K562 (cell line): ENCODE measurements around the gene BCL2L15. TPM values are rescaled to one million over a fixed set of nuclear protein-coding genes. Genes with fewer than 3 reads are reported as not detected.

Experiments used
- ATF1 ChIP-seq, 2 experiments: fragments of 450-650 bp in 1 of 2; IDR thresholded peaks; 2 replicates each; pipeline ENCODE4 v1.6.1; 2016; ENCODE audit warnings: missing compliant biosample characterization in 1 of 2, missing genetic modification characterization in 1 of 2
- ATF4 ChIP-seq: fragments of 450-650 bp; formaldehyde crosslinking; IDR thresholded peaks from 2 replicates; pipeline ENCODE4 v1.4.0; 2022; ENCODE audit warnings: mild to moderate bottlenecking, moderate library complexity
- BCOR ChIP-seq: fragments of 450-650 bp; IDR thresholded peaks from 2 replicates; pipeline ENCODE4 v1.6.1; 2016
- CUX1 ChIP-seq: fragments of 200-800 bp; sonication (Bioruptor generic); IDR thresholded peaks from 2 replicates; pipeline ENCODE4 v1.6.1; 2016; ENCODE audit warnings: missing genetic modification characterization, missing compliant biosample characterization
- E2F3 ChIP-seq: fragments of 250-450 bp; sonication (Bioruptor Pico); IDR thresholded peaks from 2 replicates; pipeline ENCODE4 v1.4.0; 2020; ENCODE audit warnings: mild to moderate bottlenecking
- HEY1 ChIP-seq: fragments of 250-450 bp; sonication (Bioruptor Pico); IDR thresholded peaks from 2 replicates; pipeline ENCODE4 v1.5.0; 2020; ENCODE audit warnings: mild to moderate bottlenecking, moderate library complexity, borderline replicate concordance
- HMG20A ChIP-seq: fragments of 450-650 bp; formaldehyde crosslinking; conservative IDR thresholded peaks from 2 replicates; pipeline ENCODE4 v1.4.0; 2020; ENCODE audit warnings: mild to moderate bottlenecking, mixed read lengths
- ILF3 ChIP-seq: fragments of 450-650 bp; IDR thresholded peaks from 2 replicates; pipeline ENCODE4 v1.6.1; 2018; ENCODE audit warnings: antibody characterized with exemption, mild to moderate bottlenecking, moderate library complexity, borderline replicate concordance
- KLF16 ChIP-seq: IDR thresholded peaks from 2 replicates; pipeline ENCODE4 v1.6.1; 2016; ENCODE audit warnings: antibody characterized with exemption
- LCOR ChIP-seq: sonication (generic); formaldehyde crosslinking; IDR thresholded peaks from 2 replicates; pipeline ENCODE4 v1.8.0; 2022; ENCODE audit warnings: mild to moderate bottlenecking, missing genetic modification reagents
- MCM5 ChIP-seq: fragments of 450-650 bp; IDR thresholded peaks from 2 replicates; pipeline ENCODE4 v1.6.1; 2016; ENCODE audit warnings: low read depth
- NUFIP1 ChIP-seq: fragments of 450-650 bp; IDR thresholded peaks from 2 replicates; pipeline ENCODE4 v1.6.1; 2018; ENCODE audit not compliant: partially characterized antibody
- SRSF1 ChIP-seq: fragments of 200-400 bp; formaldehyde crosslinking; IDR thresholded peaks from 2 replicates; pipeline ENCODE4 v1.6.1; 2017; ENCODE audit warnings: mild to moderate bottlenecking, low read depth, low read length, moderate library complexity
- TARDBP ChIP-seq: fragments of 450-650 bp; IDR thresholded peaks from 2 replicates; pipeline ENCODE4 v1.6.1; 2016
- THRA ChIP-seq: fragments of 450-650 bp; IDR thresholded peaks from 2 replicates; pipeline ENCODE4 v1.6.1; 2017; ENCODE audit warnings: mild to moderate bottlenecking, moderate library complexity
- U2AF1 ChIP-seq: fragments of 200-400 bp; formaldehyde crosslinking; optimal IDR thresholded peaks from 2 replicates; pipeline ENCODE3; 2017; ENCODE audit warnings: mild to moderate bottlenecking, low read depth, low read length, moderate library complexity
- ZBTB8A ChIP-seq: fragments of 450-650 bp; IDR thresholded peaks from 2 replicates; pipeline ENCODE4 v1.6.1; 2018; ENCODE audit warnings: mild to moderate bottlenecking, moderate library complexity; ENCODE audit not compliant: partially characterized antibody
- ZFX ChIP-seq: sonication (generic); formaldehyde crosslinking; IDR thresholded peaks from 2 replicates; pipeline ENCODE4 v1.8.0; 2022; ENCODE audit warnings: mild to moderate bottlenecking, missing genetic modification reagents, moderate library complexity
- ZKSCAN3 ChIP-seq: fragments of 250-450 bp; sonication (Bioruptor Pico); IDR thresholded peaks from 2 replicates; pipeline ENCODE4 v1.4.0; 2020
- ZNF232 ChIP-seq: sonication (generic); formaldehyde crosslinking; IDR thresholded peaks from 2 replicates; pipeline ENCODE4 v1.8.0; 2022; ENCODE audit warnings: mild to moderate bottlenecking, missing genetic modification reagents
- ZNF586 ChIP-seq: fragments of 450-650 bp; formaldehyde crosslinking; conservative IDR thresholded peaks from 2 replicates; pipeline ENCODE4 v1.4.0; 2020; ENCODE audit warnings: mild to moderate bottlenecking, moderate library complexity
- polyA plus RNA-seq, 8 experiments: library from polyadenylated mRNA; depleted of rRNA in 4 of 8; stranded (reverse) in 5 of 8; unstranded in 3 of 8; fragments of >200 nt; fragmentation: Nextera tagmentation in 2 of 8; fragmentation: Illumina TruSeq in 1 of 8; extraction: Ambion mirVana in 2 of 8; extraction: Trizol in 1 of 8; gene quantifications; 2 replicates each; pipeline versions ENCODE4 v1.2.1 to v1.2.3, GENCODE V29; 2011 to 2014; ENCODE audit warnings: inconsistent platforms in 1 of 8, missing spikeins in 1 of 8
- total RNA-seq, 7 experiments: library from RNA; depleted of rRNA in 6 of 7; stranded (reverse); fragments of >200 nt in 6 of 7; fragmentation: Illumina TruSeq in 2 of 7; extraction: Trizol in 2 of 7; gene quantifications; 2 replicates each; pipeline versions ENCODE4 v1.2.1 to v1.2.3, GENCODE V29; 2011 to 2021; ENCODE audit warnings: low replicate concordance in 1 of 7

Gene BCL2L15
- total and polyA plus RNA-seq, 9 of the 15 experiments (the other 6 are each of a cell fraction or from before 2014, with no cell fraction given) = 0.06 to 0.42 (median 0.28) TPM; not detected in 1

GRCh38 chr1:113904293-113904673 is 16.9 kb upstream of the BCL2L15 start (continued):
- TF ChIP-seq ATF4 = peak; percentile 46; the same call in 1 of the 2 replicates
- 0 out of 2 replicates have a peak, but pooled peaks have one; percentile 33 for TF ChIP-seq E2F3 (CRISPR knock-in tag)
- no peak for TF ChIP-seq ZFX (CRISPR knock-in tag)
- no peak for TF ChIP-seq U2AF1
- no peak for TF ChIP-seq CUX1 (CRISPR knock-in tag)
- no peak for TF ChIP-seq ILF3
- no peak for TF ChIP-seq ZKSCAN3 (CRISPR knock-in tag)
- no peak for TF ChIP-seq KLF16
- TF ChIP-seq TARDBP = no peak
- no peak for TF ChIP-seq ZNF586
- TF ChIP-seq ZBTB8A = no peak
- no peak for TF ChIP-seq MCM5
- TF ChIP-seq HMG20A (CRISPR knock-in tag) = no peak
- no peak for TF ChIP-seq SRSF1
- no peak for TF ChIP-seq HEY1 (CRISPR knock-in tag)
- TF ChIP-seq ATF1 (CRISPR knock-in tag; IDR thresholded peaks at IDR 0.05) = no peak
- TF ChIP-seq ATF1 (tag; IDR thresholded peaks at IDR 0.05) = no peak
- TF ChIP-seq BCOR = no peak
- no peak for TF ChIP-seq NUFIP1
- TF ChIP-seq ZNF232 (CRISPR knock-in tag) = no peak
- no peak for TF ChIP-seq THRA
- TF ChIP-seq LCOR (CRISPR knock-in tag) = no peak
